H1 (cell line): Measurements from ENCODE around the gene MRTFA. TPM values are rescaled to one million over a fixed set of nuclear protein-coding genes. Genes with fewer than 3 reads are reported as not detected.

Experiments
- CTCF ChIA-PET: fragments of 300-600 bp; sonication (Branson Sonifier 250); formaldehyde crosslinking; loops from one replicate; lab custom pipeline; 2021; ENCODE audit not compliant: partially characterized antibody; lab: Charles Lee
- POLR2A ChIA-PET: fragments of 300-600 bp; sonication (Branson Sonifier 250); formaldehyde crosslinking; loops from one replicate; lab custom pipeline; 2021; ENCODE audit warnings: inconsistent platforms; ENCODE audit not compliant: partially characterized antibody; lab: Charles Lee
- DNase-seq, 2 experiments: peaks; one replicate each; pipeline versions ENCODE4 v3.0.0 to v3.0.0-alpha.2; 2010 to 2022; ENCODE audit warnings: low spot score in 2 of 2, low read depth in 1 of 2, mixed read lengths in 1 of 2
- FAIRE-seq: peaks from 2 replicates; lab custom pipeline; 2011; peaks lifted over from hg19 to GRCh38; lab: Jason Lieb, UNC
- H2AFZ ChIP-seq: 2 replicates; pipeline ENCODE4 v1.8.1; 2012; ENCODE audit warnings: low read length, inconsistent platforms
- H2AK5ac ChIP-seq: 2 replicates; pipeline ENCODE4 v1.6.1; 2013; ENCODE audit warnings: low read depth, low read length
- H2BK120ac ChIP-seq: replicated peaks from 2 replicates; pipeline ENCODE3; 2013; ENCODE audit warnings: low read depth, low read length, inconsistent platforms
- H2BK12ac ChIP-seq: 2 replicates; pipeline ENCODE4 v1.6.1; 2013; ENCODE audit warnings: low read depth, low read length
- H2BK15ac ChIP-seq: 2 replicates; pipeline ENCODE4 v1.6.1; 2013; ENCODE audit warnings: low read length
- H2BK20ac ChIP-seq: 2 replicates; pipeline ENCODE4 v1.6.1; 2013; ENCODE audit warnings: low read length
- H2BK5ac ChIP-seq: 2 replicates; pipeline ENCODE4 v1.6.1; 2013; ENCODE audit warnings: low read depth, low read length
- H3K14ac ChIP-seq: 2 replicates; pipeline ENCODE4 v1.6.1; 2013; ENCODE audit warnings: inconsistent platforms; ENCODE audit not compliant: insufficient read length
- H3K18ac ChIP-seq: 2 replicates; pipeline ENCODE4 v1.6.1; 2013; ENCODE audit warnings: low read length; ENCODE audit errors: extremely low read depth
- H3K23ac ChIP-seq: 2 replicates; pipeline ENCODE4 v1.6.1; 2013; ENCODE audit warnings: inconsistent platforms; ENCODE audit not compliant: insufficient read length
- H3K23me2 ChIP-seq: 2 replicates; pipeline ENCODE4 v1.6.1; 2013; ENCODE audit warnings: low read depth, low read length
- H3K27ac ChIP-seq: 2 replicates; pipeline ENCODE4 v1.6.1; 2011; ENCODE audit warnings: low read depth, low read length, inconsistent platforms
- H3K27me3 ChIP-seq, 4 experiments: replicated peaks in 1 of 4; 1 replicate in 1 of 4; 2 replicates in 3 of 4; pipeline versions ENCODE4 v1.6.1 to v1.8.1; 2011 to 2013; ENCODE audit warnings: low read length in 3 of 4, mild to moderate bottlenecking in 3 of 4, inconsistent platforms in 2 of 4, mixed read lengths in 2 of 4, moderate library complexity in 1 of 4; ENCODE audit not compliant: control insufficient read depth in 3 of 4, insufficient read depth in 3 of 4; ENCODE audit errors: extremely low read depth in 1 of 4
- H3K36me3 ChIP-seq, 4 experiments: 2 replicates each; pipeline versions ENCODE4 v1.6.1 to v1.8.1; 2011 to 2013; ENCODE audit warnings: mild to moderate bottlenecking in 4 of 4, low read length in 3 of 4, moderate library complexity in 2 of 4, control low read depth in 1 of 4, inconsistent platforms in 1 of 4; ENCODE audit not compliant: insufficient read depth in 4 of 4, control insufficient read depth in 2 of 4
- H3K4ac ChIP-seq: replicated peaks from 2 replicates; pipeline ENCODE3; 2013; ENCODE audit warnings: low read length, low read depth, mixed read lengths, inconsistent platforms; ENCODE audit not compliant: insufficient read length
- H3K4me1 ChIP-seq, 4 experiments: replicated peaks in 1 of 4; 1 replicate in 1 of 4; 2 replicates in 3 of 4; pipeline versions ENCODE4 v1.6.1 to v1.8.1; 2011 to 2013; ENCODE audit warnings: low read length in 3 of 4, inconsistent platforms in 2 of 4, mixed read lengths in 1 of 4; ENCODE audit not compliant: insufficient read depth in 4 of 4, control insufficient read depth in 3 of 4
- H3K4me2 ChIP-seq, 2 experiments: 2 replicates each; pipeline versions ENCODE4 v1.6.1 to v1.8.1; 2011 to 2013; ENCODE audit warnings: low read depth in 2 of 2, low read length in 2 of 2, control low read depth in 1 of 2, inconsistent platforms in 1 of 2, mild to moderate bottlenecking in 1 of 2; ENCODE audit not compliant: insufficient read depth in 1 of 2
- H3K4me3 ChIP-seq, 4 experiments: fragments of 200-600, 300-600 bp in 1 of 4; sonication (generic), shearing (Covaris generic), sonication (Bioruptor Twin) in 1 of 4; 2 replicates each; pipeline versions ENCODE4 v1.5.1 to v1.8.1; 2011 to 2016; ENCODE audit warnings: low read length in 4 of 4, low read depth in 3 of 4, control low read depth in 2 of 4, inconsistent platforms in 2 of 4, mild to moderate bottlenecking in 2 of 4, mixed read lengths in 1 of 4, moderate library complexity in 1 of 4; ENCODE audit not compliant: insufficient read depth in 2 of 4; ENCODE audit errors: extremely low read depth in 1 of 4
- H3K56ac ChIP-seq: replicated peaks from 2 replicates; pipeline ENCODE3; 2013; ENCODE audit warnings: low read depth, mild to moderate bottlenecking, mixed read lengths, low read length, inconsistent platforms; ENCODE audit not compliant: insufficient read length
- H3K79me1 ChIP-seq: 2 replicates; pipeline ENCODE4 v1.6.1; 2013; ENCODE audit warnings: low read depth, low read length, control low read depth
- H3K79me2 ChIP-seq, 2 experiments: 2 replicates each; pipeline versions ENCODE4 v1.6.1 to v1.8.1; 2012 to 2013; ENCODE audit warnings: low read length in 2 of 2, mild to moderate bottlenecking in 2 of 2, inconsistent platforms in 1 of 2; ENCODE audit not compliant: insufficient read depth in 2 of 2, control insufficient read depth in 1 of 2
- H3K9ac ChIP-seq, 4 experiments: replicated peaks in 1 of 4; 1 replicate in 1 of 4; 2 replicates in 3 of 4; pipeline versions ENCODE4 v1.6.1 to v1.8.1; 2011 to 2013; ENCODE audit warnings: low read depth in 3 of 4, low read length in 3 of 4, control low read depth in 2 of 4, mild to moderate bottlenecking in 2 of 4, moderate library complexity in 2 of 4, inconsistent platforms in 1 of 4; ENCODE audit errors: extremely low read depth in 1 of 4
- H3K9me3 ChIP-seq, 2 experiments: 2 replicates each; pipeline versions ENCODE4 v1.6.1 to v1.8.1; 2012 to 2013; ENCODE audit warnings: mild to moderate bottlenecking in 2 of 2, moderate library complexity in 2 of 2, control low read depth in 1 of 2, inconsistent platforms in 1 of 2, low read depth in 1 of 2, low read length in 1 of 2, mixed read lengths in 1 of 2; ENCODE audit not compliant: insufficient read depth in 2 of 2
- H4K20me1 ChIP-seq, 2 experiments: replicated peaks in 1 of 2; 2 replicates each; pipeline versions ENCODE3 to v1.8.1; 2011 to 2013; ENCODE audit warnings: inconsistent platforms in 2 of 2, low read length in 2 of 2, mild to moderate bottlenecking in 1 of 2; ENCODE audit not compliant: insufficient read depth in 2 of 2, control insufficient read depth in 1 of 2
- H4K5ac ChIP-seq: 2 replicates; pipeline ENCODE4 v1.6.1; 2013; ENCODE audit warnings: low read length, low read depth, mixed read lengths, inconsistent platforms; ENCODE audit not compliant: insufficient read length
- H4K8ac ChIP-seq: 2 replicates; pipeline ENCODE4 v1.8.0; 2013; ENCODE audit warnings: mild to moderate bottlenecking, moderate library complexity, low read length, inconsistent platforms; ENCODE audit not compliant: insufficient read depth; ENCODE audit errors: extremely low read depth
- H4K91ac ChIP-seq: replicated peaks from 2 replicates; pipeline ENCODE3; 2013; ENCODE audit warnings: low read length, mixed read lengths, inconsistent platforms; ENCODE audit not compliant: insufficient read length
- YY1 ChIP-seq: IDR thresholded peaks from 2 replicates; pipeline ENCODE4 v1.6.1; 2011; ENCODE audit warnings: low read depth, mild to moderate bottlenecking, low read length
- WGBS, 2 experiments: shearing (Covaris generic) in 1 of 2; methylation state at CpG; one replicate each; pipeline versions ENCODE4 v1.1.6 to v1.1.7; 2013 to 2015; ENCODE audit warnings: low lambda C conversion rate in 2 of 2, mixed read lengths in 2 of 2, inconsistent platforms in 1 of 2, low coverage in 1 of 2, missing lambda C conversion rate in 1 of 2; ENCODE audit not compliant: insufficient replicate concordance in 2 of 2, insufficient coverage in 1 of 2, insufficient read length in 1 of 2; ENCODE audit errors: extremely low coverage in 1 of 2, missing lambda C conversion rate in 1 of 2; 5-methylcytosine and 5-hydroxymethylcytosine counted together
- polyA plus RNA-seq, 7 experiments: library from polyadenylated mRNA; depleted of rRNA in 3 of 7; stranded (reverse) in 5 of 7; unstranded in 2 of 7; fragments of >200 nt in 5 of 7; fragments of 200-250 nt in 2 of 7; gene quantifications; 1 replicate in 5 of 7; 2 replicates in 1 of 7; 4 replicates in 1 of 7; pipeline versions ENCODE4 v1.2.1 to v1.2.3, GENCODE V29; 2011 to 2013; ENCODE audit warnings: missing spikeins in 2 of 7, mixed read lengths in 2 of 7
- total RNA-seq: library from RNA; stranded (reverse); fragmentation: NEBNext Ultra II Directional; extraction: Animal tissue kit (Norgen Biotek cat#: 25700); gene quantifications from 2 replicates; pipeline ENCODE4 v1.2.1, GENCODE V29; 2021

Gene MRTFA
- total and polyA plus RNA-seq, 2 of the 8 experiments (the other 6 are each of a cell fraction or from before 2014, with no cell fraction given), result 5.4 to 37.9 TPM

GRCh38 chr22:40484906-40485669, 151.4 kb downstream of the MRTFA start:
- Histone ChIP-seq H2BK15ac (no peak overlapping the region), H3K79me2 (no peaks in the 10 kb centered on the region), H4K20me1 (peaks cover 0 to 4% of the 10 kb centered on the region in 2 experiments), H3K9me3 (no peaks in the 10 kb centered on the region), H3K27ac (no peak overlapping the region), H3K4ac (no peak overlapping the region), H3K14ac (no peak overlapping the region), H3K4me3 (no peak overlapping the region), H3K23me2 (no peaks in the 10 kb centered on the region), H3K4me2 (no peak overlapping the region), H2AK5ac (no peak overlapping the region), H2BK120ac (no peak overlapping the region), H4K91ac (no peak overlapping the region), H3K4me1 (no peaks in the 10 kb centered on the region; a peak in 1 of 7 replicates), H3K79me1 (no peaks in the 10 kb centered on the region), H3K9ac (no peak overlapping the region), H2AFZ (no peak overlapping the region), H3K36me3 (no peaks in the 10 kb centered on the region; a peak in 1 of 8 replicates), H2BK20ac (no peak overlapping the region), H3K23ac (no peak overlapping the region), H3K18ac (no peak overlapping the region), H4K8ac (no peak overlapping the region), H2BK12ac (no peak overlapping the region), H4K5ac (no peak overlapping the region), H3K27me3 (no peaks in the 10 kb centered on the region), H3K56ac (no peak overlapping the region), H2BK5ac (no peak overlapping the region)
- CTCF ChIA-PET, result interaction anchor here (0.8 to 7.2 kb wide), 7 partner anchors 11 to 62 kb away, joined by 3 to 69 read pairs (median 3); no protein-coding TSS in a partner anchor
- no peak for FAIRE-seq
- POLR2A ChIA-PET, result interaction anchor here (0.7 to 1.2 kb wide), 3 partner anchors 12 to 816 kb away, joined by 3 to 4 read pairs (median 3); no protein-coding TSS in a partner anchor
- 90% methylated on average over 5 of the region's 7 CpGs; no CpG with 5 or more reads in 1 of the 2 experiments for WGBS, 2 experiments
- no peak for TF ChIP-seq YY1
- DNase-seq, result no peak
